Choroid plexus epithelial cell (primary cell): ENCODE measurements around the gene SYNPO2L.

Experiments used
- DNase-seq: peaks from one replicate; pipeline ENCODE4 v3.0.0-alpha.2; 2010; ENCODE audit warnings: low read depth
- H3K4me3 ChIP-seq: 2 replicates; pipeline ENCODE4 v1.5.1; 2011; ENCODE audit warnings: low read depth, mild to moderate bottlenecking, control low read depth, low read length, moderate library complexity
- TF ChIP-seq, protein P1 (sequence below): conservative IDR thresholded peaks from 2 replicates; pipeline ENCODE4 v1.5.1; 2011; ENCODE audit warnings: low read depth, mild to moderate bottlenecking, control low read depth, inconsistent platforms, low read length, moderate library complexity

SYNPO2L gene

DNA sequence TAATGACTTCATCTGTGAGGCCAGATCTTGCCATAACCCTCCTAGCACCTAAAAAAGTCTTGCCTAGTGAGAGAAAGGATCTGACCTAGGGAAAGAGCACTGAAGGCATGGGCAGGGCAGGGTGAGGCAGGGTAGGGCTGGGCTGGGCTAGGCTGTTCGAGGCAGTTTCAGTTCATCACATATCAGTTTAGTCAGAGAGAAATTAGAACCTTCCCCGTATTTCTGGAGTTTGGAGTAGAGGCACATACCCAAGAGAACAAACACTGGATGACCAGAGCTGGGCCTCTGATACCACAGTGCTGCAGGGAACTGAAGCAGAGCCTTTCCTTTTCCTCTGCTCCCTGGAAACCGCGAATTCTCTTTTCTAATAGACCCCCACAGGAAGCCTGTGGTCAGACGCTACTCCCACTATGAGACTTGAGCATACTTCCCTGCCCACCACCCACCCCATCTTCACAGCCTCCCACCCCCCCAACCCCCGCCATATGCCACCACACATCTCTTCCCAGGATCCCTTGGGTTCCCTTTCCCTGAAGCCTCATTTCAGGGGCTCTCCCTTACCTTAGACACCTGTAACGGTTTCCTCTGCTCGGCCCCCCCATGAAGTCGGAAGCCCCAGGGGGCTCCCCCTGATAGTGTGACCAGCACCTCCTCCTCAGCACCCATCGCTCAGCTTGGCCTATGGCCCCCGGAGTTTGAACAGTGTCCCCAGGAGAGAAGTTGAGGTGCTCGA lies 406 bp downstream of the SYNPO2L start:
- DNase-seq = no peak
- H3K4me3 ChIP-seq = no peak overlapping the region
- TF ChIP-seq, protein P1, sequence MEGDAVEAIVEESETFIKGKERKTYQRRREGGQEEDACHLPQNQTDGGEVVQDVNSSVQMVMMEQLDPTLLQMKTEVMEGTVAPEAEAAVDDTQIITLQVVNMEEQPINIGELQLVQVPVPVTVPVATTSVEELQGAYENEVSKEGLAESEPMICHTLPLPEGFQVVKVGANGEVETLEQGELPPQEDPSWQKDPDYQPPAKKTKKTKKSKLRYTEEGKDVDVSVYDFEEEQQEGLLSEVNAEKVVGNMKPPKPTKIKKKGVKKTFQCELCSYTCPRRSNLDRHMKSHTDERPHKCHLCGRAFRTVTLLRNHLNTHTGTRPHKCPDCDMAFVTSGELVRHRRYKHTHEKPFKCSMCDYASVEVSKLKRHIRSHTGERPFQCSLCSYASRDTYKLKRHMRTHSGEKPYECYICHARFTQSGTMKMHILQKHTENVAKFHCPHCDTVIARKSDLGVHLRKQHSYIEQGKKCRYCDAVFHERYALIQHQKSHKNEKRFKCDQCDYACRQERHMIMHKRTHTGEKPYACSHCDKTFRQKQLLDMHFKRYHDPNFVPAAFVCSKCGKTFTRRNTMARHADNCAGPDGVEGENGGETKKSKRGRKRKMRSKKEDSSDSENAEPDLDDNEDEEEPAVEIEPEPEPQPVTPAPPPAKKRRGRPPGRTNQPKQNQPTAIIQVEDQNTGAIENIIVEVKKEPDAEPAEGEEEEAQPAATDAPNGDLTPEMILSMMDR = no peak

DNA sequence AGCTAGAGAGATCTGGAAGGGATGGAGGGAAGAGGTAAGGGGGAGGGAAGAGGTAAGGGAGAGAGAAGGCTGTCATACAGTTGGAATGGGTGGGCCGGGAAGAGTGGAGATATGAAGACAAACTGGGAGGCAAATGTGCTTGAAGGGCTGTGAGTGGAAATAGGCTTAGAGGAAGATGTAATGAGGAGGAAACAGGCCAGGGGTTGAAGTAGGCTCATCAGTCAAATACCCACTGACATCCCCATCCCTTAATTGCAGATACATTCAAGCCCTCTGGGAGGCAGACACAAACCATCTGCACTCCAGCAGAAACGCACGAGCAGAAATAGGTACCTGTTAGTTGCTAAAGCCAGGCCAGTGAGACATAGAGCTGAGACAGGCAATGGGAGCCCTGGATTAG lies 2.1 kb downstream of the SYNPO2L start:
- TF ChIP-seq, protein P1 = peak; percentile 67
- DNase-seq = peak; percentile 87
- no peak overlapping the region for H3K4me3 ChIP-seq

DNA sequence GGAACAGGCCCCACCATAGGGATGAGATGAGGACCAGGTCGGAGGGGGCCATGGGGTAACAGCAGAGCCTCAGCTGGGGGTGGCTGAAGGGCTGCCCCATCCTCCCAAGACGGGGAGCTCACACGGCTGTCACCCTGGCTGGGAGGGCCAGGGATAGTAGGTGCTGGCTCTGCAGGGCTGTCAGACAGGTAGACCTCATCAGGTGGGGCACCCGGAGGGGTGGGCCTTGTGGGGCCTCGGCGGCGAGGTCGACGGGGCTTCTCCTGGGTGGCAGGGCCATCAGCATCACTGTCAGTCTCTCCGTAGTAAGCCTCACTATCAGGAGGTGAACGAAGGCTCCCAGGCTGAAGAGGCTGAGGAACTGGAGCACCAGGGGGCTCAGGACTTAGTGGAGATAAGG lies 2.6 kb downstream of the SYNPO2L start:
- no peak for DNase-seq
- H3K4me3 ChIP-seq = no peak overlapping the region
- TF ChIP-seq, protein P1 = no peak

DNA sequence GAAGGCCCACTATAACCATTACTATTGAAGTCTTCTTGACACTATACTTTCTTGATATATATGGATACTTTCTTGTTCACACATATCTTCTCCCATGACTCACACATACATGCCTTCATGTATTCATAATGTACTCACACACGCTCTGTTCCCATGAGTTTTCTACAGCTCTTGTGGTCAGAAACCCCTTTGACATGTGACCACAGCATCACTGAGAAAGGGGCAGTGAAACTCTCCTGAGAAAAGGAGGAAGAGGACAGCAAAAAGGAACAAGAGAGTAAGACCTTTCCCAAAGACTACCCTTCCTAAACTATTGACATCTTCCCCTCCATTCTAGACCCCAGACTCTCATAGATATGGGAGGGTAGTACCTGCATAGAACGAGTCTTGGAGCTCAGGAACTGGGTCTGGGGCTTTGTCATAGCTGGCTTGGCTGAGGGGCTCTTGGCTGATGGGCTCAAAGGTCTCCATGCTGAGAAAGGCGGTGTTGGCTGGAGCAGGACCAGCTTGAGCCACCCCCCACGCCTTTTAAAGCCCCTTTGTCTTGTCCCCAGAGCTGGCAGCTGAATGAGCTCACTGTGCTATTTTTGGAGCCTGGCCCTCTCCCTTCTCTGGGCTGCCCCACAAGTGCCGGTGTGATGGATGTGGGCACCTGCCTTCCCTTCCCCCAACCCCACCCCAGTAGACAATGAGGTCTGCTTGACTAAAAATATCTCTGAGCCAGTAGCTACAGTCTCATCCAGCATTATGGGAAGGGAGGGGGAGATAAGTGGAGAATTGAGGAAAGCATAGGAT lies 5.1 kb downstream of the SYNPO2L start:
- DNase-seq = peak; percentile 88
- TF ChIP-seq, protein P1 = no peak
- no peak overlapping the region for H3K4me3 ChIP-seq

DNA sequence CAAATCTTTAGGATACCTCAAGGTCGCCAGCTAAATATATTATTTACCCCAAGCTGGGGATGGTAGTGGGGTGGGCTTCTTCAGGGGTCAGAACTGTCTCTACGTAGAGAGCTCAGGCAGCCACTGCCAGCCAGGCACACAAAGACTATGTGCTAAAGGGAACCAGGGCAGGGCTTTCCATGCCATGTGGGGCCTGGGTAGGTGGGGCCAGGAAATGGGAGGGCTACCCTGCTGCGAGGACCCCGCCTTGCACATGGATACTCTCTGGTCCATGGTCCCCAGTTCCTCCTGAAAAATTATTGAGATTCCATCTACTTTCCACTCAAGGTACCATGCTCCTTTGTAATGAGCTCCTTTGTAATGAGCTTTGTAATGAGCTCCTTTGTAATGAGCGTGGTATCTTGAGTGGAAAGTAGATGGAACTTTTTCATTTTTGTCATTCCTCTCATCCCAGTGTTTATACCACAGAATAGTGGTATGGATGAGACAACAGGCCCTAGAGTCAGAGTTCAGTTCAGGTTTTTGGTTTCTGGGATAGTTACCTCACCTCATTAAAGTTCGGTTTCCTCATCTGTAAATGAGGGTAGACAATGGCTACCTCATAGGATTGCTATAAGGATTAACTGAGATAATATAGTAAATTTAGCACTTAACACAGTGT lies 5.8 kb downstream of the SYNPO2L start:
- DNase-seq = peak; percentile 54
- H3K4me3 ChIP-seq = no peak overlapping the region
- TF ChIP-seq, protein P1 = no peak

DNA sequence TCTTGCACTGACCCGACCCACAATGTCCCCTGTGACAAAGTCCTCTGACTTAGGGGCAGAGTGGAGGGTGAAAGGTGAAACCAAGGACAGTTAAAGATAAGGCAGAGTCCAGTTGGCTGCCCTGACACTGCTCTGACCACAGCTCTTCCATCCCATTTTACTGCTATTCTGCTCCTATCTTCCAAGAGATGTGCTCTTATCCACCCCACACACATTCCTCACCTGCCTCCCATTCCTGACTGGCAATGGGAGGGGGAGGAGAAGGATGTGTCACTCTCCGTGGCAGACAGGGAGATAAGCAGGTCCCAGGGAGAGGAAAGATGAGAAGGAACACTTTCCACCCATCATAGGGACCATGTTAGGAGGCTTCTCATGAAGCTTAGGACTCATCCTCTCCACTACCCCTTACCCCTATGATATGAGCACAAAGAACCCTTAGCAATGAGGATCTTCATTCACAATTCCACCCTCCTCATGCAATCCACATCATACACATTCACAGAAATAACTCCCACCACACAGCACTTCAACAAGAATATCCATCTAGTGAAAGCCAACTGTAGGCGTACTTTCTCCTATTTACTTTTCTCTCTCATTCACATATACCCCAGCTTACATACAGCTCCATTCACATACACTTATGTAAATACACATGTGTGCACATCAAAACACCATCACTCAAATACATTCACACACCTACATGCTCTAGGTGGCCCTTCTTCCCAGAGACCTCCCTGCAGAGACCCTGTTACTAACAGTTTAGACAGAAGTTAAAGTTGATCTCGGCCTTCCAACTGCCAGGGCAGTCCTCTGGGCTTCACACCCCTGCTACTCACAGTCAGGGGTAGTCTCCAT lies 6.6 kb downstream of the SYNPO2L start:
- no peak overlapping the region for H3K4me3 ChIP-seq
- no peak for DNase-seq
- TF ChIP-seq, protein P1 = no peak
